ENCODE measurements around the gene KPNA1.
"Not testable (repeated sequence)": the region's sequence is repeated elsewhere in the genome, so short reads cannot be mapped to it uniquely, and the experiment has no call there.

KPNA1 gene

GRCh38 chr3:122481390-122481789 is 33.3 kb downstream of the KPNA1 start:
- no peak for DNase-seq

DNA sequence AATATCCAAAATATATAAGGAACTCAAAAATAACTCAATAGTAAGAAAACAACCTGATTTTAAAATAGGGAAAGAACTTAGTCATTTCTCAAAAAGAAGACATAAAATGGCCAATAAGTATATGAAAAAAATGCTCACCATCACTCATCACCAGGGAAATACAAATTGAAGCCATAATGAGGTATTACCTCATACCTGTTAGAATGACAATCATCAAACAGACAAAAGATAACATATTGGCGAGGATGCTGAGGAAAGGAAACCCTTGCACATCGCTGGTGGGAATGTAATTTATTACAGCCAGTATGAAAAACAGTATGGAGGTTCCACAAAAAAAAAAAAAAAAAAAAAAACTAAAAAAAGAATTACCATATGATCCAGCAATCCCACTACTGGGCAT is 38.2 kb downstream of the KPNA1 start:
- DNase-seq, result no peak

DNA sequence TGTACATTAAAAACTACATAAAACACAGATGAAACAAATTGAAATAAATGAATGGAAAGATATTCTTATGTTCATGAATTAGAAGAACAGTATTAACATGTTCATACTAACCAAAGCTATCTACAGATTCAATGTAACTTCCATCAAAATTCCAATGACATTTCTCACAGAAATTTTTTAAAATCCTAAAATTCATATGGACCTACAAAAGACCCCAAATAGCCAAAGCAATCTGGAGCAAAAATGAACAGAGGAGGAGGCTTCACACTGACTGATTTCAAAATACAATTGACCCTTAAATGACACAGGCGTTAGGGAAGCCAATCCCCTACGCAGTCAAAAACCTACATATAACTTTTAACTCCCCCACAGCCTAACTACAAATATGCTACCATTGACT is 39.4 kb downstream of the KPNA1 start:
- DNase-seq, result no peak

DNA sequence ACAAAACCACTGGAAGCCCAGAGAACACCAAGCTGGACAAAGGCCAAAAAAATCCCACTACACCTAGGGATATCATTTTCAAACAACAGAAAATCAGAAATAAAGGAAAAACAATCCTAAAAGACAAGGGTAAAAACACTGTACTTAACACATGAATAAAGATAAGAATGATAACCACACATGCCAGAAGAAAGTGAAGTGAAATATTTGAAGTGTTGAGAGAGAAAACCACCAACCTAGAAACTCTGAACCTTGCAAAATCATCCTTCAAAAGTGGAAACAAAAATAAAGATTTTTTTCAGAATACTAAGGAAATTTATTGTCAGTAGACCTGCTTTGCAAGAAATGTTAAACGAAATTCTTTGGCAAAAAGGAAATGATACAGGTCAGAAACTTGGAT is 45.1 kb downstream of the KPNA1 start:
- DNase-seq, result no peak

GRCh38 chr3:122468896-122469533 is 45.7 kb downstream of the KPNA1 start:
- no peak for DNase-seq

GRCh38 chr3:122466701-122467240 is 48.0 kb downstream of the KPNA1 start:
- DNase-seq, result no peak

DNA sequence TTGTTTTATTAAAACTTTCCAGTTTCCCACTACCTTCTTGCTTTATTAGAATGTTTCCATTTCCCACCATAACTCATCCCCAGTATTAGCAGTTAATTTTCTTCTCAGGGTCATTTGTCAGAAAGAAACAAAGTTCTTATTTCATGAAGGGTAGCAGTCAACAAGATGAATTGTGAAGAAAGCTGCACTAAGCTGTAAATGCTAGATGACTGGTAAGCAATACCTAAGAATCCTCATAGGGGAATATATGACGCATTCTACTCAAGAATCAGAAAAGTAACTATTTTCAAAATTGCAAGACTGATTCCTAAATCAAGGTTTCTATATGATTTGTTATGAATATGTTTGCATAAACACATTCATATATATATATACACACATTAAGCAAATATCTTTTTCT is 50.1 kb downstream of the KPNA1 start:
- DNase-seq, result no peak

GRCh38 chr3:122462406-122462805 is 52.3 kb downstream of the KPNA1 start:
- DNase-seq, result no peak

GRCh38 chr3:122461806-122462205 is 52.9 kb downstream of the KPNA1 start:
- no peak for DNase-seq

DNA sequence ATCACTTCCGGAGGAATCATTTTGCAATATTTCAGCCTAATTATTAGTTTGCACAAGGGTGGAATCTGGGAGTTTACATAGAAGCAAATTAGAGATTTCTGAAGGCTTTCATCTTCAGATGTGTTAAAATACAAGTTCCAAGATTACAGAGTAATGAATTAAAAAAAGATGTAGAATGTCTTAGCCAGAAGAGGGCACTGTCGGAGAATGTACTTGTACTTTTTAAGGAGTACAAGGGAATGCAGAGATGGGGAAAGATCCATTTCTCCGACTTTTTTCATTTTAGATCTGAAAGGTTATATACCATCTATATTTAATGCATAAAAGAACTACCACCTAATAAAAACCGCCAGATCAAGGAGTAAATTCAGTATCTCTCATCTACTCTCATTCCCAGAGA is 55.7 kb downstream of the KPNA1 start:
- DNase-seq, result peak in 1 of 58 donors; percentile 6

- DNase-seq, result no peak
Observed at GRCh38 chr3:122457706-122458105, 57.0 kb downstream of the KPNA1 start.

GRCh38 chr3:122456074-122456473 is 58.7 kb downstream of the KPNA1 start:
- no peak for DNase-seq

DNA sequence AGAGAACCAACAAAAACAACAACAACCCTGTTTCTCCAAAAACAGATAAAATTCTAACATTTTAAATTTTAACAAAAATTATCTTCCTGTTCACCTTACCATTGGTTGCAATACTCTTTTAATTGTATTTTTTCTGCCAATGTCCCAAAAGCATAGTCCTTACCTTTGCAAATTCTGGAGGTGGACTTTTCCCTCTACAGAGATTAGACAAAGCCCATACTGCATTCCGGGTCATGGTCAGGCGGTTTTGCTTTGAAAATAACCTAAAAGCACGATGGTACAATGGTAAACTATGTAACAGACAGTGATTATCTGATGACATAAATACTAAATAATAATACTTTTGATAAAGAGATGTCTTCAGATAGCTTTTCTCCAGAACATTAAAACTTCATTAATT is 63.4 kb downstream of the KPNA1 start:
- DNase-seq, result no peak

- not testable (repeated sequence) for DNase-seq
Observed at GRCh38 chr3:122448218-122448617, 66.5 kb downstream of the KPNA1 start.

DNA sequence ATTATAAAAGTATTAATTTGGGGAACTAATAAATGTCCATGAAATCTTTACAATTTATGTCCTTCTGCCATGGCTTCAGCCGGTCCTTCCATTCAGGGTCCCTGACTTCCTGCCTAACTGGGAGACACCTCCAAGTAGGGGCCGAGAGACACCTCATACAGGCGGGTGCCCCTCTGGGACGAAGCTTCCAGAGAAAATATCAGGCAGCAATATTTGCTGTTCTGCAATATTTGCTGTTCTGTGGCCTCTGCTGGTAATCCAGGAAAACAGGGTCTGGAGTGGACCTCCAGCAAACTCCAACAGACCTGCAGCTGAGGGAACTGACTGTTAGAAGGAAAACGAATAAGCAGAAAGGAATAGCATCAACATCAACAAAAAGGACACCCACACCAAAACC is 70.2 kb downstream of the KPNA1 start:
- not testable (repeated sequence) for DNase-seq

- not testable (repeated sequence) for DNase-seq
Observed at GRCh38 chr3:122443762-122444490, 70.8 kb downstream of the KPNA1 start.

- no peak for DNase-seq
Observed at GRCh38 chr3:122443090-122443489, 71.6 kb downstream of the KPNA1 start.

- DNase-seq, result no peak
Observed at GRCh38 chr3:122435950-122436349, 78.8 kb downstream of the KPNA1 start.

DNA sequence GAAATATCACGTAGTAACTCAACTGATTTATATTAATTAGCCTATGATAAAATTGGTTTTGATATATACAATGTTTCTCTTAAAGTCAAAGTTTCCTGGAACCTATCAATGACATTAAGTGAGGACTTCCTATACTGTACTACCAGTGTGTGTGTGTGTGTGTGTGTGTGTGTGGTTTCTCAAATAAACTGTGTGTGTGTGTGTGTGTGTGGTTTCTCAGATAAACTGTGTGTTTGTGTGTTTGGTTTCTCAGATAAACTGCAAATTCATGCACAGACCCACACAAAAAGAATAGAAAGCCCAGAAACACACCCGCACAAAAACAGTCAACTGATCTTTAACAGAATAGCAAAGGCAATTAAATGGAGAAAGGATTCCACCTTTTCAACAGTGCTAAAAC is 84.4 kb downstream of the KPNA1 start:
- no peak for DNase-seq

GRCh38 chr3:122427857-122428471 is 86.8 kb downstream of the KPNA1 start:
- DNase-seq, result no peak

GRCh38 chr3:122421836-122422235 is 92.9 kb downstream of the KPNA1 start:
- no peak for DNase-seq

DNA sequence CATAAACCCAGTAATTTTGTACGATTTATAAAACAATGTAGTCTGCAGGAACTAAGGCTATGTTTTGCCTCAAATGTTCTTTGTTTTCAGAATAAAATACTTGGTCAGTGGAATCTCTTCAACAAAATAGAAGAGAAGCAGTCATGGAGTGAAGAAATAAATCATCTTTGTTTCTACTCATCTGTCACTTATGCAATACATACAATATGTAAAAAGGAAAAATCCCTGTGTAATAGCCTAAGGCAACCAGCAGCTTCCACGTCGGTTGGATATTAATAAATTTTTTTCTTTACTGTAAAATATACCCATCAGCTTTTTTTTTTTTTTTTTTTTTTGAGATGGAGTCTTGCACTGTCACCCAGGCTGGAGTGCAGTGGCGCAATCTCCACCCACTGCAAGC is 93.6 kb downstream of the KPNA1 start:
- no peak for DNase-seq

DNA sequence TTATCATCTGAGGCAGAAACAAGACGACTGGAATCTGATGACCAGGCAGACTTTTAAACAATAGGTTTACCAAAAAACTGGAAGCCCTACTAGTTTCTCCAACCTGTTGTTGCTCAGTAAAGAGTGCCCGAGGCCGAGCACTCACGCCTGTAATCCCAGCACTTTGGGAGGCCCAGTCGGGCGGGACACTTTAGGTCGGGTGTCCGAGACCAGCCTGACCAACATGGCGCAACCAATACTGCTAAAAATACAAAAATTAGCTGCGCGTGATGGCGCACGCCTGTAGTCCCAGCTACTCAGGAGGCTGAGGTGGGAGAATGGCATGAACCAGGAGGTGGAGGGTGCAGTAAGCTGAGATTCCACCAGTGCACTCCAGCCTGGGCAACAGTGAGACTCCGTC is 97.8 kb downstream of the KPNA1 start:
- DNase-seq, result no peak

Measured in anterior cingulate cortex (tissue), 58 donors.